ENCODE measurements around the gene ATXN10. TPM values are rescaled to one million over a fixed set of nuclear protein-coding genes. Genes with fewer than 3 reads are reported as not detected.

The ATXN10 gene
- total and polyA plus RNA-seq, 2 of the 8 experiments (the other 6 are each of a cell fraction or from before 2014, with no cell fraction given) = 134 to 210 TPM

DNA sequence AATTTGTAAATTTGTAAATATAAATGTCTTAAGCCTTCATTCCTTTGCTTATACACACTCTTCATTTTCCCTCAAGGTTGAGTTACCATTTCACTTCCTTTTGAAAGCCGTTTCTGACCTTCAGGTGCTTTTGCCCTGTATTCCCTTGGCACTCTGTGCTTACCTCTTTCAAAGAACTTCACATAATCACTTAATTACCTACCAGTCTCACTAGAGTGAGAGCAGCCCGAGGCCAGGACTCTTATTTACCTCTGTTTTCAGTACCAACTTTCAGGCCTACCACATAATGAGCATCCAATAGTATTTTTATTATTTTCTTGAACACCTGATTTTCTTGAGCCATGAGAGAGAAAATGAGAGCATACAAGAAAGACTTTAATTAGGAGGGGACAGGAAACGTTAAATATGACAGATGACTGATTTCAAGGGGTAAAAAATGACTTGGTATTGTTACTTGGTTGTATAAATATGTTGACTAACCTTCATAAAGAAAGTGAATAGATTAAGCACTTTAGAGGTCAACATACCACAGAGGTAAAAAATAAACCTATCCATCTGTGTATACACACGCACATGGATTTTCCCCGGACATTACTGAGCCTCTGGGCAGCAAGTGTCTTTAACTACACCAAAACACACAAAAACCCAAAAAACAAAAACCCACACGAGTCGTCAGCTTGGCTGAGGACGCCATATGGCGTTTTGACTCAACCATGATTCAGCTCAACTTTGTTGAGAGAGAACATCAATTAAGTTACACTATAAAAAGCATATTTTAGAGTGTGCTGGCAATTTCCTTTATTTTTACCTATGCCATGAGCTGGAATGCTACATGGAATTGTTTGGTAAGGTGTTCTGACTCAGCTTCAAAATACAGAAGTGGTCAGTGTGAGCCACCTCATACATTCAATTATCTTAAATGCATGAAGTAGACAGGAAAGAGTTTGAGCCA, 7.6 kb downstream of the ATXN10 start (continued):
- TF ChIP-seq CHD7 (IDR thresholded peaks at IDR 0.05; ENCODE audit: insufficient replicate concordance, low read length) (no peak), SRF (IDR thresholded peaks at IDR 0.05; ENCODE audit: low read depth, low read length) (no peak), GABPA (IDR thresholded peaks at IDR 0.05; ENCODE audit: borderline replicate concordance, insufficient read depth, low read length) (no peak), RXRA (IDR thresholded peaks at IDR 0.05; ENCODE audit: insufficient read depth, low read depth, low read length) (no peak), FOSL1 (IDR thresholded peaks at IDR 0.05; ENCODE audit: insufficient read depth, low read depth, low read length) (no peak), SP2 (IDR thresholded peaks at IDR 0.05; ENCODE audit: low read length) (no peak), CEBPB (IDR thresholded peaks at IDR 0.05; ENCODE audit: low read depth, low read length) (no peak), USF2 (IDR thresholded peaks at IDR 0.05; ENCODE audit: low read length) (no peak), CREB1 (IDR thresholded peaks at IDR 0.05) (no peak)

Data from H1 (cell line).